ENCODE results near the gene ARIH1. TPM values are rescaled to one million over a fixed set of nuclear protein-coding genes. Genes with fewer than 3 reads are reported as not detected.

ARIH1 gene
- total RNA-seq, 1 experiment from 2014 or later = 209 TPM

DNA sequence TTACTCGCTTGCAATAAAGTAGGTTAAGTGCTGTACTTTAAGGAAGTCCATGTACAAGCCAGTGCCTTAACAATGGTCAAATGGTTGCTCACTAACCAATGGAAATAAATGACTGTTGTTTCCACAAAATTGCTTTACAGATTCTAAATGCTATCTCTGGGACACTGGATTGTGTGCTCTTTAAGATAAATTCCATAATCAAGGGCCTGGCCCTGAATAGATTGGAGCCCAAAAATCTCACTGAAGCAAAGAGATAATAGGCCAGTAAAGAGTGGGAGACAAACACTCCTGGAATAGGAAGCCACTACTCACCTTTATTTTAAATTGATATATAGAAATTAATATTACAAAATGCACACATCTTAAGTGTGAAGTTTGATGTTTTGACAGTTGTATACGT is 118.0 kb downstream of the ARIH1 start:
- intact Hi-C loops (cut with micrococcal nuclease) = no loop called here
- no peak overlapping the region for H2AFZ ChIP-seq (ENCODE audit: low read depth, low read length, poor library complexity, severe bottlenecking)
- TF ChIP-seq YY1 (IDR thresholded peaks at IDR 0.05; ENCODE audit: extremely low read depth, insufficient replicate concordance, low read depth, low read length) = no peak
- TF ChIP-seq, protein P1, sequence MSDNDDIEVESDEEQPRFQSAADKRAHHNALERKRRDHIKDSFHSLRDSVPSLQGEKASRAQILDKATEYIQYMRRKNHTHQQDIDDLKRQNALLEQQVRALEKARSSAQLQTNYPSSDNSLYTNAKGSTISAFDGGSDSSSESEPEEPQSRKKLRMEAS (IDR thresholded peaks at IDR 0.05) = no peak
- TF ChIP-seq, protein P2, sequence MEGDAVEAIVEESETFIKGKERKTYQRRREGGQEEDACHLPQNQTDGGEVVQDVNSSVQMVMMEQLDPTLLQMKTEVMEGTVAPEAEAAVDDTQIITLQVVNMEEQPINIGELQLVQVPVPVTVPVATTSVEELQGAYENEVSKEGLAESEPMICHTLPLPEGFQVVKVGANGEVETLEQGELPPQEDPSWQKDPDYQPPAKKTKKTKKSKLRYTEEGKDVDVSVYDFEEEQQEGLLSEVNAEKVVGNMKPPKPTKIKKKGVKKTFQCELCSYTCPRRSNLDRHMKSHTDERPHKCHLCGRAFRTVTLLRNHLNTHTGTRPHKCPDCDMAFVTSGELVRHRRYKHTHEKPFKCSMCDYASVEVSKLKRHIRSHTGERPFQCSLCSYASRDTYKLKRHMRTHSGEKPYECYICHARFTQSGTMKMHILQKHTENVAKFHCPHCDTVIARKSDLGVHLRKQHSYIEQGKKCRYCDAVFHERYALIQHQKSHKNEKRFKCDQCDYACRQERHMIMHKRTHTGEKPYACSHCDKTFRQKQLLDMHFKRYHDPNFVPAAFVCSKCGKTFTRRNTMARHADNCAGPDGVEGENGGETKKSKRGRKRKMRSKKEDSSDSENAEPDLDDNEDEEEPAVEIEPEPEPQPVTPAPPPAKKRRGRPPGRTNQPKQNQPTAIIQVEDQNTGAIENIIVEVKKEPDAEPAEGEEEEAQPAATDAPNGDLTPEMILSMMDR (IDR thresholded peaks at IDR 0.05 in 2 of 3, conservative IDR thresholded peaks at IDR 0.05 in 1 of 3; ENCODE audit: borderline replicate concordance in 1 of 3, insufficient read depth in 1 of 3, low read depth in 2 of 3, low read length in 2 of 3) = no peak
- TF ChIP-seq JUND (IDR thresholded peaks at IDR 0.05) = no peak
- TF ChIP-seq CBX3 (IDR thresholded peaks at IDR 0.05; ENCODE audit: low read depth) = no peak
- TF ChIP-seq ZFX (IDR thresholded peaks at IDR 0.05) = no peak
- TF ChIP-seq ATF3 (IDR thresholded peaks at IDR 0.05) = no peak
- H3K9me2 ChIP-seq (ENCODE audit: insufficient read depth) = no peaks in the 10 kb centered on the region
- no peak overlapping the region for H3K4me2 ChIP-seq (ENCODE audit: low read length)
- RAD21 ChIA-PET (ENCODE audit: low non-redundant PET in 1 of 2, low total read pairs in 2 of 2, uncharacterized antibody in 2 of 2, unreplicated experiment in 2 of 2) = no interaction called here
- BruUV-seq (replicated peaks) = no TSS peak
- H4K20me1 ChIP-seq (ENCODE audit: insufficient read depth) = no peaks in the 10 kb centered on the region
- no peak overlapping the region for H3K9ac ChIP-seq (ENCODE audit: low read length)
- no peaks in the 10 kb centered on the region for H3K36me3 ChIP-seq (ENCODE audit: control insufficient read depth in 1 of 2, insufficient read depth in 2 of 2, low read length in 2 of 2)
- no peaks in the 10 kb centered on the region for H3K4me1 ChIP-seq (ENCODE audit: control insufficient read depth in 1 of 2, insufficient read depth in 2 of 2, low read length in 2 of 2)
- no peaks in the 10 kb centered on the region for H3K27me3 ChIP-seq (ENCODE audit: insufficient read depth, low read length)
- DNase-seq (ENCODE audit: low read depth, low spot score) (no peak), ATAC-seq (no peak)
- CTCF ChIA-PET = no interaction called here
- no peak overlapping the region for H3K27ac ChIP-seq (ENCODE audit: low read depth, low read length)
- H3K9me3 ChIP-seq (ENCODE audit: control insufficient read depth in 1 of 2, insufficient read depth in 1 of 2, low read depth in 1 of 2, low read length in 2 of 2) = no peaks in the 10 kb centered on the region
- no peaks in the 10 kb centered on the region for H3K79me2 ChIP-seq (ENCODE audit: insufficient read depth, low read length)
- POLR2A ChIA-PET = no interaction called here
- no peak overlapping the region for H3K4me3 ChIP-seq (replicated peaks in 1 of 2; ENCODE audit: low read depth in 1 of 2, low read length in 2 of 2)

DNA sequence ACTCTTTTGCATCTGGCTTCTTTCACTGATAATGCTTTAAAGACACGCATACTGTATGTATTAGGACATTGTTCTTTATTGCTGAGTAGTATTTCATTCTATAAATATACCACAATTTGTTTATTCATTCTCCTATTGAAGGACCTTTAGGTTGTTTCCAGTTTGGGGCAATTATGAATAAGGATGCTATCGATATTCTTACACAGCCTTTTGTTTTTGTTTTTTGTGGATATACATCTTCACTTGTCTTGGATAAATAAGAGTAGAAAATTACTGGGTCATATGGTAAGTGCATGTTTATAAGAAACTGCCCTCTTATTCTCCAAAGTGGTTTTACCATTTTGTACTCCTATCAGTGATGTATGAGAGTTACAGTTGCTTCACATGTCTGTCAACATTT is 118.5 kb downstream of the ARIH1 start:
- Histone ChIP-seq H3K4me3 (replicated peaks in 1 of 2; ENCODE audit: low read depth in 1 of 2, low read length in 2 of 2) (no peak overlapping the region), H4K20me1 (ENCODE audit: insufficient read depth) (no peaks in the 10 kb centered on the region), H3K9me2 (ENCODE audit: insufficient read depth) (no peaks in the 10 kb centered on the region), H3K4me2 (ENCODE audit: low read length) (no peak overlapping the region), H3K36me3 (ENCODE audit: control insufficient read depth in 1 of 2, insufficient read depth in 2 of 2, low read length in 2 of 2) (no peaks in the 10 kb centered on the region), H3K9ac (ENCODE audit: low read length) (no peak overlapping the region), H2AFZ (ENCODE audit: low read depth, low read length, poor library complexity, severe bottlenecking) (no peak overlapping the region), H3K27me3 (ENCODE audit: insufficient read depth, low read length) (no peaks in the 10 kb centered on the region), H3K9me3 (ENCODE audit: control insufficient read depth in 1 of 2, insufficient read depth in 1 of 2, low read depth in 1 of 2, low read length in 2 of 2) (no peaks in the 10 kb centered on the region), H3K27ac (ENCODE audit: low read depth, low read length) (no peak overlapping the region), H3K79me2 (ENCODE audit: insufficient read depth, low read length) (no peaks in the 10 kb centered on the region), H3K4me1 (ENCODE audit: control insufficient read depth in 1 of 2, insufficient read depth in 2 of 2, low read length in 2 of 2) (no peaks in the 10 kb centered on the region)
- DNase-seq (ENCODE audit: low read depth, low spot score) = no peak
- TF ChIP-seq ATF3 (IDR thresholded peaks at IDR 0.05) (no peak), TCF7L2 (IDR thresholded peaks at IDR 0.05; ENCODE audit: borderline replicate concordance, extremely low read depth, insufficient read depth, insufficient read length) (no peak), ZNF274 (IDR thresholded peaks at IDR 0.05; ENCODE audit: low read depth, low read length) (no peak)
- BruUV-seq (replicated peaks) = no TSS peak
- POLR2A ChIA-PET = no interaction called here
- CTCF ChIA-PET = no interaction called here
- RAD21 ChIA-PET (ENCODE audit: low non-redundant PET in 1 of 2, low total read pairs in 2 of 2, uncharacterized antibody in 2 of 2, unreplicated experiment in 2 of 2) = no interaction called here
- ATAC-seq = no peak
- intact Hi-C loops (cut with micrococcal nuclease) = no loop called here

All from HCT116 (cell line).